ENCODE data around the gene DNAJA4.
"Not testable (repeated sequence)": the region's sequence is repeated elsewhere in the genome, so short reads cannot be mapped to it uniquely, and the experiment has no call there.

Gene DNAJA4

DNA sequence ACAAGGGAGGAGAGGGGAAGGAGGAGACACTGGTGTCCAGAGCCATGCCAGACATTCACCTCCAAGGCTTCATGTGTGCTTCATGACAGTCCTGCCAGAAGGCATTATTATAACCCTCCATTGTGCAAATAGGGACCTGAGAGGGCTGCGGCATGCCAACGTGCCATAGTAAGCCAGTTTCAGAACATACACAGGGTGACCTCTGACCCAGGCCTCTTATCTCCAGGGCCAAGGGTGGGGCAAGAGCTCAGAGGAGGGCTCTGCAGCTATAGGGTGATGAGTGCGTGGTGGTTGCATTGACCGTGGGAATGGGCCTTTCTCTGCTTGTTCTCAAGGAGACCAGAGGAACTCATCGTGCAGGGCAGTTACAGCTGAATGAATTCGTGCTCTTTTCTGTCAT lies 20.3 kb upstream of the DNAJA4 start:
- DNase-seq (ENCODE audit: low read depth): no peak

DNA sequence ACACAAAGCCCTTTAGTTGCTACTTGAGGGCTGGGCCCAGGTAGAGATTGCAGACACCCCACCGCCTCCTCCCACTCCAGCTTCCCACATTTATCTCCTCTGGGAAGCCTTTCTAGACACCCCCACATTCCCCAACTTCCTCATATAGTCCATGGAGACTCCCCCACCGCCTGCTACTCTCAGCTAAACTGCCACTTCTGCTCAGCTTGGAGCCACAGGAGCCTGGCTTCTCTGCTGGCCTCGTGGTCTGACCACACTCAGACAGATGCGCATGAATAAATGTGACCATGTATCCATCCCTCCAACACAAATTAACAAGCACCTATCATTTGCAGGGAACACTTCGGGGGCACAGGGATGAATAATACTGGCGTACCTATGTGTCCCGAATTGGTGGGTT lies 19.5 kb upstream of the DNAJA4 start:
- no peak for DNase-seq (ENCODE audit: low read depth)

DNA sequence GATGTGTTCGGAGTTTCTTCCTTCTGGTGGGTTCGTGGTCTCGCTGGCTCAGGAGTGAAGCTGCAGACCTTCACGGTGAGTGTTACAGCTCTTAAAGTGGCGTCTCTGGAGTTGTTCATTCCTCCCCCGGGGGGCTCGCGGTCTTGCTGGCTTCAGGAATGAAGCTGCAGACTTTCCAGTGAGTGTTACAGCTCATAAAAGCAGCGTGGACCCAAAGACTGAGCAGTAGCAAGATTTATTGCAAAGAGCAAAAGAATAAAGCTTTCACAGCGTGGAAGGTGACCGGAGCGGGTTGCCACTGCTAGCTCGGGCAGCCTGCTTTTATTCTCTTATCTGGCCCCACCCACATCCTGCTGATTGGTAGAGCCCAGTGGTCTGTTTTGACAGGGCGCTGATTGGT lies 19.0 kb upstream of the DNAJA4 start:
- not testable (repeated sequence) for DNase-seq (ENCODE audit: low read depth)

DNA sequence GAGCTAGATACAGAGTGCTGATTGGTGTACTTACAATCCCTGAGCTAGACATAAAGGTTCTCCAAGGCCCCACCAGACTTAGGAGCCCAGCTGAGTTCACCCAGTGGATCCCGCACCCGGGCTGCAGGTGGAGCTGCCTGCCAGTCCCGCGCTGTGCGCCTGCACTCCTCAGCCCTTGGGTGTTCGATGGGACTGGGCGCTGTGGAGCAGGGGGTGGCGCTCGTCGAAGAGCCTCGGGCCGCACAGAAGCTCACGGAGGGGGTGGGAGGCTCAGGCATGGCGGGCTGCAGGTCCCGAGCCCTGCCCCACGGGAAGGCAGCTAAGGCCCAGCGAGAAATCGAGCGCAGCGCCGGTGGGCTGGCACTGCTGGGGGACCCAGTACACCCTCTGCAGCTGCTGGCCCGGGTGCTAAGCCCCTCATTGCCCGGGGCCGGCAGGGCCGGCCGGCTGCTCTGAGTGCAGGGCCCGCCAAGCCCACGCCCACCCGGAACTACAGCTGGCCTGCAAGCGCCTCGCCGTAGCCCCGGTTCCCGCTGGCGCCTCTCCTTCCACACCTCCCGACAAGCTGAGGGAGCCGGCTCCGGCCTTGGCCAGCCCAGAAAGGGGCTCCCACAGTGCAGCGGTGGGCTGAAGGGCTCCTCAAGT lies 18.3 kb upstream of the DNAJA4 start:
- DNase-seq (ENCODE audit: low read depth): not testable (repeated sequence)

DNA sequence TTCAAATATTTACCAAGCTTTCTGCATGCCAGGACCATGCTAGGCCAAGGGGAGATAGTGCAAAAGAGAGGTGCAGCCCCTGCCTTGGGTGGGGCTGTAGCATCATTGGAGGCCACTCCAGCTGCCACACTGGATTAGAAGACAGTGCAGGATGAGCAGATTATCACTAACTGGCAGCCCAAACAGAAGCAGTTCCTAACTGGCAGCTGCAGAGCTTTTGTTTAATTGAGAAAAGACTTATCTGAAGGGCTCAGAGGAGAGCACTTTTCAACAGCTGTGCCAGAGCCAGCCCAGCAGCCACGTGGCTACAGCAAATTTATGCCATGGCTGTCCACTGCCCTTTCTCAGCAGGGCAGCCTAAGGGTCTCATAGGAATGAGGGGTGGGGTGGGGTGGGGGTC lies 16.5 kb upstream of the DNAJA4 start:
- no peak for DNase-seq (ENCODE audit: low read depth)

DNA sequence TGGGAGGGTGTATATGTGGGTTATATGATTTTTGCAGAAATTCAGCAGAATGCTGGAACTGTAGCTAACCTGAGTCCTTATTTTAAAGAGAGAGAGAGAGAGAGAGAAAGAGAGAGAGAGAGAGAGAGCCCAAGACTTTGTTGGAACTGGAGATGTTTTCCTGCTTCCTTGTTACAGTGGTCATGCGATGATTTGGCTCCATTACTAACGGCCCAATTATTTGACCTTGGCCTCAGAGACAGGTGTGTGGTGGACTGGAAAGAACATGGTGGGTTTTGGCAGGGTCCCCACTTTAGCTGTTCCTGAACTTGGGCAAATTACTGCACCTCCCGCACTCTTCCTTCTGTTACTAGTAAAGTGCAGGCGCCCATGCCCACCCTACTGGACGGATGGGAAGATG lies 15.2 kb upstream of the DNAJA4 start:
- no peak for DNase-seq (ENCODE audit: low read depth)

DNA sequence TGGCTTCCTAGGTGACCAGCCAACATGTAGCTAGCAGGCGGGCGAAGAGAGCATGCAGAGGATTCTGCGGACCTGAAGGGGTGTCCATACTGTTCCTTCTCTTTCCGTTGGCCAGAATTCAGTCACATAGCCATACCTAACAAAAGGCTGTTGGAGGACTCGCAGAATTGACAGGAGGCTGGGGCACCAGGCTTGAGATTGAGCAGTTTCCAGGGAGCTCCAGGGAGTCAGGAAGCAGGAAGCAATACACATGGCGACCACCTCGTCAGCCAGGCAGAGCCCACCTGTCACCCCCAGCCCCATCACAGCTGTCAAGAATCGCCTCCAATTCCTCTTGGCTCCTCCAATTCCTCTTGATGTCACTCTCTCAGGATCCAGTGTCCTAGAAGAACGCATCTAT lies 13.2 kb upstream of the DNAJA4 start:
- DNase-seq (ENCODE audit: low read depth): no peak

DNA sequence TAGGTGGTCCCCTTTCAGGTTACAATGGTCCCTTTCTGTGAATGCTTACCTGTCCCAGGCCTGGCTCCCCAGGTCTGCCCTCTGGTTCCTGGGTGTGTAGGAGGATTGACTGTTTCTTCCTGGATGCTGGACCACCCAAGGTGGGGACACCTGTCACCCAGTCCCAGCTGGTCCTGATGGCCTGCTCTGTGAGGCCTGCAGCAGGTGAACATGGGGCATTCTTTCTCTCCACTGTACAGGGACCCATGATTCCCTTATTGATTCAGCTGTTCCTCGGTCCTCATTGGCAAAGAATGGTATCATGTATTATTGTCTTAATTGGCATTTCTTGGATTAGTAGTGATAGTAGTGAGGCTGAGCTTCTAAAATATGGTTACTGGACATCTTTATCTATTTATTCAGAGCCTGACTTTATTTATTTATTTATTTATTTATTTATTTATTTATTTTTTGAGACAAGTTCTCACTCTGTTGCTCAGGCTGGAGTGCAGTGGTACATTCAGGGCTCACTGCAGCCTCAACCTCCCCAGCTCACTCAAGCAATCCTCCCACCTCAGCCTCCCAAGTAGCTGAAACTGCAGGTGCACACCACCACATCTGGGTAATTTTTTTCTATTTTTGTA lies 8.8 kb upstream of the DNAJA4 start:
- DNase-seq (ENCODE audit: low read depth): no peak

DNA sequence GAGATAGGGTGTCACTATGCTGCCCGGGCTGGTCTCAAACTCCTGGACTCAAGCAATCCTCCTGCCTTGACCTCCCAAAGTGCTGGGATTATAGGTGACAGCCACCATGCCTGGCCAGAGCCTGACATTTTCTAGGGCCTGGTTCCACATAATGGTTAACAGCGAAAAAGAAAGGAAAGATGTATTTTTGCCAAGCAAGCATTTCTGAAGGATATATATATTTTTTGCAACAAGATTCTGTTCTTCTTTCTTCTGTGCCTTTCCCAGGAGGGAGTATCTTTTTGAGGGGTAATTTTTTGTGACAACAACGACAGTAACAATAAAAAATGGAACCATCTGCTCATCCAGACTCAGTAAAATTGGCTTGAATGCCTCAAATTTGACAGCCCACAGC lies 8.3 kb upstream of the DNAJA4 start:
- DNase-seq (ENCODE audit: low read depth): no peak

DNA sequence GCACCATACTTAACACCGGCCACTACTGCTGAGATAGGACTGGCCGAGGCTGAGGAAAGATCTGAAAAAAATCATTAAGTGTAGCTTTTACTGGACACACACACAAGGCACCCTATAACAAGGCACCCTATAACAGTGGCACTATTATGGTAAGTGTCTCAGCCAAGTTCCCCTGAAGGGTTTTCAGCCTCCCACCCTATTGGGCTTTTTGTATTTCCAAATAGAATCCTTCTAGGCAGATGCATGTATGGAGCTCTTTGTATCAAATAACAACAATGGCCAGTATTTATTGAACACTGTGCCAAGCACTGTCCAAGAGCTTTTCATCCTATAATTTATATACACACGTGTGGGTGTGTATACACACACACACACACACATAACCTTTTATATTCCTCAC lies 6.7 kb upstream of the DNAJA4 start:
- DNase-seq (ENCODE audit: low read depth): no peak

DNA sequence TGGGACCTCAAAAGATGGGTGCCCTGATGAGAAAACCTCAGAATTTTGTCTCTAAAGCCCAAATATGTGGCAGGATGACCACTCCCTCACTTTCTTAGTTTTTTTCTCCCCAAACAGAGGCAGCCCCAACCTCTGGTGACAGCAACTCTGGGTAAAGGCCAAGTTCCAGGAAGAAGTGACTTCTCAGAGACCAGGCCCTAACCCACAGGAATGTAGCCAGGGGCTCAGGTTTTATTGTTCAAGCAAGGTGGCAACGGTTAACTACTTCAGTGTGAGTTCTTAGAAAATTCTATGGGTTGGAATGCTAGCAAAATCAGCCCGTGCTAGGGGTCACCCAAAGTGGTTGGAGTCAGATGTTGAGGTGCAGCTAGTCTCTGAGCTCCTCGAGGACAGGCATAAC lies 5.1 kb upstream of the DNAJA4 start:
- DNase-seq (ENCODE audit: low read depth): no peak

DNA sequence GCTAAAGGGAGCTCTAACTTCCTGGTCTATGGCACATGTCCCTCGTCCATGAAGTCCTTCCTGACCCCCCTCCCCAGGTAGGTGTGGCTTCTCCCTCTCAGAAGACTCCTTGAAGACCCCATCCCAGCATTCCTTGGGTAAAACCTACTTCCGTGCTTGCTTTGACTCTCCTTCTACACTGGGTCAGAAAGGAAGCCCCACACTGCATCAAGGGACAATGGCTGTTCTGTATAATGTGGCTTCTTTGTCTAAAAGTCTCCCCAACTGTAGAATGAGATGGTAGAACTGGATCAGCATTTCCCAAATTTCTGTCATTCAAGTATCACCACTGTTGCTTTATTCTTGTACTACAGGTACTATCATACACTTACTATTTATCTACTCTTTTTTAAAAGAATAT lies 3.9 kb upstream of the DNAJA4 start:
- no peak for DNase-seq (ENCODE audit: low read depth)

DNA sequence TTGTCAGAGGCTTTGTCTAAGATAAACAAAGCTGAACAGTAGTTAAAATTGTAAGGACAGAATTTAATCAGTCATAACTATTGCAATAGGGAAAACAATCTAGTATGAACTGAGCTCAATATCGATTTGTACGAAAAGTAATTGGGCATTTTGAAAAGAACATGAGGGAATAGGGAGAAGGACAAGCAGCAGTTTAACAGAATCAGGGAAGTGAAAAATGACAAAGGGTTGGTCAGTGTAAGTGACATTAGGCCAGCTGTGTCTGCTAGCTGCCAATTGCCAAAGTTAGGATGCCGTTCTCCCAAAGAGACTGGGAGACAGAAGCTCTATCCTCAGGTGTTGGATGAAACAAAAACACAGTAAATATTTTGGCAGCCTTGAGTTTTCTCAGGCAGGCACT lies 3.3 kb upstream of the DNAJA4 start:
- DNase-seq (ENCODE audit: low read depth): no peak

DNA sequence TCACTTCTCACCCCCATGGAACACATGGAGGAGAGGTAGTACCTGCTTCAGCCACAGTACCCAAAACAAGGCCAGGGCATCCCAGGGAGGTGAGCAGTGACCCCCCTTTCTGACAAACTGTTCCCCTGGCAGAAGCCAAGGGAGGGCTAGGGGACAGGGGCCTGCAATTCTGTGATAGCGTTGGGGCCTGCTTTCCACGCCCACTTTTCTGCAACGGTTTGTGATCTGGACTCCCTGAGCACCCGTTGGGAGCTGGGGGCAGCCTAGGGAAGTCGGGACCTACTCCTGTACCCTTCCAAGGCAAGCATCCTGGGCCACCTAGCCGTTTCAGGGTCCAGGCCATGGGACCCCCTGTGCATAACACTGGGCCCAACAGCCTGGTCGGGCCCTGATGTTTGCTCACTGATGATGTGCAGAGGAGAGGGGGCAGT lies 996 bp upstream of the DNAJA4 start:
- no peak for DNase-seq (ENCODE audit: low read depth)

DNA sequence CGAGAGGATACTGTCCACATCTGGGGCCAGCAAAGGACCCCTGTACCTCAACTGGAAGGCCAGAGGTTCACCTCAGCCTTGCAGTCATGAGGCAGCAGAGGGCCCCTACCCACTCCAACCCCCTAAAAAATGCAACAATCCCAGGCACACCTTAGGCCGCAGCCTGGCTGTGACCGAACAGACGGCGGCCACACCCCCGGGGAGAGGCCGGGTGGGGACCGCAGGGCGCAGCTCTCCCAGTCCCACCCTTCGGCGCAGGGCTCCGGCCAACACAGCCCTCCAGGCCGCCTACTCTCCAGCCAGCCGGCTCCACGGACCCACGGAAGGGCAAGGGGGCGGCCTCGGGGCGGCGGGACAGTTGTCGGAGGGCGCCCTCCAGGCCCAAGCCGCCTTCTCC lies 457 bp upstream of the DNAJA4 start:
- DNase-seq (ENCODE audit: low read depth): no peak

DNA sequence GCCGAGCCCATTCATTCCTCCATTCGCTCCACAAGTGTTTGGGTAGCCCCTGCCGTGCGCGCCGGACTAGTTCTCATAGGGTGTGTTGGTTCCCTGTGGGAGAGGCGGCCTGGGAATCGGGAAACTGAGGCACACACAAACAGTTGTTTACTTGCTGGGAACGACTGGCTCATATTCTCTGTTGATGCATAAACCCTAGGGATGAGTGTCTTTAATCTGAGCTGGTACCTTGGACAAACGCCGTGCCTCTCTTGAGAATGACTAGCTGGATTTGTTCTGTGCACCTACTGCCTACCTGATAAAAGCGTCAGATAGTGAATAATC lies 737 bp downstream of the DNAJA4 start:
- DNase-seq (ENCODE audit: low read depth): no peak

DNA sequence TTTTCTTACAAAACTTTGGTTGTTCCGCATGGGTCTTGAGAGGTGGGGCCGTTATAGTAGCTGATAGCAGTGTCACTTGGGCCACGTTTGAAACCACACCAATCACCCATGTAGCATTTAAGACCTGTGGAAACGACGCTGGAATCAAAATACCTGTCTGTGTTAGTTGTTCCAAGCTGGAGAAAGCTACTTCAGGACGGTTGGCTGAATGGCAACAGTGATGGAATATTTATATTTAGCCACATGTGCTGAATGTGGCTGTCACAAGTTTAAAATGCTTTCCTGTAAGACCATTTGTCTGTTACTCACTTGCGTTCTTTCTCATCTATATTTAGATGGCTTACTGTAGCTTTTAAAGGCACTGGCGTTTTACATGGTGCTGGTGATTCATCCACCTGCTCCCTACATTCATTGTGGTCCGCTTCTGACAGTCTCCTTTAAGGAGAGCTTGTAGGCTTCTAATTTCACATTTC lies 1.4 kb downstream of the DNAJA4 start:
- DNase-seq (ENCODE audit: low read depth): no peak

DNA sequence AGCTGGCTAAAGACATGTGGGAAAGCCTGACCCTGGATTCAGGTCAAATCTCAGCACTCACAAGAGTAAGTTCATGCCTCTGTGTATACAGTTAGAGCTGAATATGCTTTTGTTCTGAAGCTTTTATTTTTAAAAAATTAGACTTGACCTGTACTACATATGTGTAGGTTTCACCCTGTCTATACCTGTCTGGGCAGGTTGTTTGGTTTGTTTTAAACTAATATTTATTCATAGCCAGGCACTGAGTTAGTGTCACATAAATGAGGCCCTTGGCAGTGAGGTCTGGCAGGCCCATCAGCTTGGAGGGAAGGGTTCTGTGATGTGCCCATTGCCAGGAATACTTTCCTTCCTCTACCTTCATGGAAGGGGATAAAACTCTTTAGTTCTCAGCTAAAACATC lies 1.9 kb downstream of the DNAJA4 start:
- DNase-seq (ENCODE audit: low read depth): no peak

DNA sequence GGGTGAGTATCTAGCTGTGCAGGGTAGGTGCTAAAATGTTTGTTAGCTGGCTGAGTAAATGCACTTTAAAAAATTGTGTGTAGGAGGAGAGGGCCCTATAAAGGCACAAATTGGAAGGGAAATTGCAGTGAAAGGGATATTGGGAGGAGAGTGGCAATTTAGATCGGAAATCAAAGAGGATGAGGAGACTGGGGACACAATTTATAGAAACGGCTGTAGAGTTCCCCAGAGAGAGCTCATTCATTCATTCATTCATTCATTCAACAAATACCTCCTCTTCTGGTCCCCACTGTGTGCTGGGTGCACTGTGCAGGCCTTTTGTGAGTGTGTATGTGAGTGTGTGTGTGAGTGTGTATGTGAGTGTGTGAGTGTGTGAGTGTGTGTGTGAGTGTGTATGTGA lies 2.4 kb downstream of the DNAJA4 start:
- no peak for DNase-seq (ENCODE audit: low read depth)

DNA sequence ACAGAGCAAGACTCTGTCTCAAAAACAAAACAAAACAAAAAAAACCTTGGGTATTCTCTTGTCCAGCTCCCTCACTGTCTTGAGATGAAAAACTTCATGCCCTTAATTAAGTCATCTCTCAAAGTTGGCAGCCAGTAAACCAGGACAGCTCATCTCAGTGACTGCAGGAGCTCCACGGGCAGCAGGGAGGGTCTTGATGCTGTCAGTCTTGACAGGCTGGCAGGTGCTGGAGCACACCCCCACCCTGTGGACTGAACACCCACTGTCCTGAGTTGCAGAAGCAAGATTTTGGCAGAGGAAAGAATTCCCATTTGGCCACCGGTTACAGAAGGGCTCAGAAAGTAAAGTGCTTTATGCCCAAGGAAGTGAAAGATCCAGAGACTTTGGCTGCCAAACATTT lies 8.0 kb downstream of the DNAJA4 start:
- no peak for DNase-seq (ENCODE audit: low read depth)

DNA sequence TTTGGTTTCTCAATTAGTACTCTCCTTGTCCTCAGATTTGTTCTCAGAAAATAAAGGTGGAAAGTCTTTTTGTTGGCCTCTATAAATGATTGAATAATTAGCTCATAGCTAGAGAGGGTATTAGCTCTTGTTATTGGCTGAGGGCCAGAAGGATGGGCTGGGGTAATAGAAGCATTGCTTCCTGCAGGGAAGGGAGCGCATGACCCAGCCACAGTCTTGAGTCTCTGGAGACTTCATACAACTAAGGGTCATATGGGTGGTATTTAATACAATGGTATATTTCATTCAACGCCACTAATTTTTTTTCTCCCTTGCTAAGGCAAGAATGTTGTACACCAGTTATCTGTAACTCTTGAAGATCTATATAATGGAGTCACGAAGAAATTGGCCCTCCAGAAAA lies 8.4 kb downstream of the DNAJA4 start:
- DNase-seq (ENCODE audit: low read depth): no peak

DNA sequence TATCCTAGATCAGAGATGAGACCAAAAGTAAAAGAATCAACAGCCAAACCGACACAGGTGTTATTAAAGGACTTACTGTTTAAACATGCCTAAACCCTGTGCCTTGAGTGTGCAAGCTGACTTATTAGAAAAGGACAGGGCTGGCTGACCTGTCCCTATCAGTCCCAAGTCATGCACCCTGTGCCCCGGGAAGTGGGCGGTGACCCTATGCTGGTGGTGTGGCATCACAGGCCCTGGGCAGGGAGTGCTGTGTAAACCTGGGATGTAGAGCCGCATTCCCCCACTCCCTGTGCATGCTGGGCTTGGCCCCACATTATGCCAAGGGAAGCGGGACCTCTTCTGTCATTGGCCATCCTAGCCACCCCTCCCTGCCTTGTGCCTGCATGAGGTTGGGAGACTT lies 10.6 kb downstream of the DNAJA4 start:
- no peak for DNase-seq (ENCODE audit: low read depth)

DNA sequence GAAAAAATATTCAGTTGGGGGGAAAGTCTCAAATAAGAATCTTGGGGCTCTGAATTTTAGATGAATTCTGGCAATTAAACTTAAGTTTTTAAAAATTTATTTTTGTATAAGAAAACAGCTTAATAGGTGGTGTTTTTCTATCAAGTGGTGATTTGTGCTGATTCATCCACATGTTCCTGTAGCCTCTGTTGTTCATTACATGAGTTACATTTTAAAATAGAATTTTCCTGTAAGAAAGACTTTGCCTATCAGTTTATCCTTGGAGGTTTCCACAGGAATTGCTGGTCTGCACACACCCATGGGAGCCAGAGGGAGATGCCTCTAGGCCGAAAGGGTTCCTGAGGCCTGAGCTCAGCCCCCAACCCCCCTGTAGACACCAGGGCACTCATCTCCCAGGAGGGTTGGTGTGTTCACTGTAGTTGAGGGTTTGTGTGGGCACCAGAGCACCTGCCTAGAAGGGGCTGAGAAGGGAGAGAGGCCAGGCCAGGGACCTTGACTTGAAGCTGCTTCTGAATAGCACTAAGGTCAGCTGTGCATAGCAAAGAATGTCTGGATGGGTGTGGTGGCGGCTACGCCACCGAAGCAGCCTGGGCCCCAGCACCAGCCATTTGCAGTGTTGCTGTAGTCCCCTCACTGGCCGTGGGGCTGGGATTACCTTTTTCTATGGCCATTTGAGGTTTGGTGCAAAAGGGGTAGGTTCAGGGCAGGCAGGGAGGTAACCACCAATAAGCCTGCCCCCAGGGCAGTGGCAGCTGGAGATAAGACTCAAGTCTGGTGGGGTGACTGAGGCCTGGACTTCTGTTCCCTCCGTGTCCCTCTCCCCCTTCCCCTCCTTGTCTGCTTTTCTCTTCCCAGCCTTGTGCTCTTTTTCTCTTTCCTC lies 11.9 kb downstream of the DNAJA4 start:
- DNase-seq (ENCODE audit: low read depth): no peak

Data from stimulated activated CD4-positive, alpha-beta T cell treated with anti-CD3 and anti-CD28 coated beads, Interleukin-2, amount 100 ng/mL, for 4 hours (primary cell).